Fibroblast of upper back skin (primary cell): ENCODE measurements around the gene SORCS3.
A peak's percentile ranks its signal among the peaks of the same experiment; 100 is the strongest.

Source experiments
- DNase-seq: peaks from one replicate; pipeline ENCODE4 v3.0.0-alpha.2; 2013

Gene SORCS3

GRCh38 chr10:104779701-104780100 lies 138.6 kb downstream of the SORCS3 start:
- DNase-seq, result no peak

- DNase-seq, result no peak
Measured at GRCh38 chr10:104780165-104780564, 139.1 kb downstream of the SORCS3 start.

- no peak for DNase-seq
Measured at GRCh38 chr10:104780946-104781595, 140.0 kb downstream of the SORCS3 start.

- no peak for DNase-seq
Measured at GRCh38 chr10:104784452-104784851, 143.4 kb downstream of the SORCS3 start.

GRCh38 chr10:104791471-104791870 lies 150.4 kb downstream of the SORCS3 start:
- DNase-seq, result no peak

- DNase-seq, result no peak
Measured at GRCh38 chr10:104795411-104795810, 154.3 kb downstream of the SORCS3 start.

- DNase-seq, result no peak
Measured at GRCh38 chr10:104796823-104797222, 155.7 kb downstream of the SORCS3 start.

GRCh38 chr10:104802941-104803340 lies 161.9 kb downstream of the SORCS3 start:
- no peak for DNase-seq

GRCh38 chr10:104804880-104805279 lies 163.8 kb downstream of the SORCS3 start:
- DNase-seq, result no peak

GRCh38 chr10:104806801-104807200 lies 165.7 kb downstream of the SORCS3 start:
- DNase-seq, result peak; percentile 31

GRCh38 chr10:104807581-104808310 lies 166.7 kb downstream of the SORCS3 start:
- DNase-seq, result peak; percentile 2

- peak; percentile 32 for DNase-seq
Measured at GRCh38 chr10:104809288-104810090, 168.4 kb downstream of the SORCS3 start.

GRCh38 chr10:104811166-104811565 lies 170.1 kb downstream of the SORCS3 start:
- no peak for DNase-seq

GRCh38 chr10:104816501-104816900 lies 175.4 kb downstream of the SORCS3 start:
- no peak for DNase-seq

- no peak for DNase-seq
Measured at GRCh38 chr10:104819731-104820130, 178.6 kb downstream of the SORCS3 start.

- DNase-seq, result no peak
Measured at GRCh38 chr10:104822088-104822487, 181.0 kb downstream of the SORCS3 start.

GRCh38 chr10:104824380-104825006 lies 183.4 kb downstream of the SORCS3 start:
- DNase-seq, result peak; percentile 35

- DNase-seq, result no peak
Measured at GRCh38 chr10:104831272-104831671, 190.2 kb downstream of the SORCS3 start.

- DNase-seq, result no peak
Measured at GRCh38 chr10:104834580-104834979, 193.5 kb downstream of the SORCS3 start.

GRCh38 chr10:104835422-104835821 lies 194.3 kb downstream of the SORCS3 start:
- no peak for DNase-seq

GRCh38 chr10:104842704-104843103 lies 201.6 kb downstream of the SORCS3 start:
- DNase-seq, result no peak

- DNase-seq, result no peak
Measured at GRCh38 chr10:104844073-104844472, 203.0 kb downstream of the SORCS3 start.

GRCh38 chr10:104850023-104850422 lies 208.9 kb downstream of the SORCS3 start:
- no peak for DNase-seq
